WTC11 (cell line): Measurements from ENCODE around the gene CACHD1. TPM values are rescaled to one million over a fixed set of nuclear protein-coding genes. Genes with fewer than 3 reads are reported as not detected.
A peak's percentile ranks its signal among the peaks of the same experiment; 100 is the strongest.

ENCODE experiments used
- ATAC-seq: fragments of 200-7000 bp; cut with Tn5 transposase; 2 replicates; pipeline ENCODE4 v1.10.0; 2021; ENCODE audit warnings: mild to moderate bottlenecking, moderate library complexity
- CTCF ChIA-PET: fragments of 300-600 bp; sonication (Branson Sonifier 250); formaldehyde crosslinking; loops from one replicate; lab custom pipeline; 2021; ENCODE audit warnings: antibody characterized with exemption; lab: Charles Lee
- POLR2A ChIA-PET: fragments of 350-600 bp; sonication (Branson Sonifier 250); formaldehyde crosslinking; loops from one replicate; lab custom pipeline; 2021; ENCODE audit warnings: antibody characterized with exemption; lab: Charles Lee
- DNase-seq: peaks from one replicate; pipeline ENCODE4 v3.0.0; 2021; ENCODE audit warnings: low spot score
- H3K27ac Mint-ChIP-seq: 2 replicates; pipeline ENCODE4 v1.8.0; 2021; ENCODE audit warnings: mixed read lengths
- H3K27me3 Mint-ChIP-seq: 2 replicates; pipeline ENCODE4 v1.8.0; 2021; ENCODE audit warnings: low read depth, mild to moderate bottlenecking, moderate library complexity, mixed read lengths
- H3K36me3 Mint-ChIP-seq: 2 replicates; pipeline ENCODE4 v1.8.0; 2021; ENCODE audit warnings: mixed read lengths
- H3K4me1 Mint-ChIP-seq: 2 replicates; pipeline ENCODE4 v1.8.0; 2022; ENCODE audit warnings: mixed read lengths
- H3K4me3 Mint-ChIP-seq: 2 replicates; pipeline ENCODE4 v1.8.0; 2021; ENCODE audit warnings: mild to moderate bottlenecking, moderate library complexity, mixed read lengths
- H3K9me3 Mint-ChIP-seq: 2 replicates; pipeline ENCODE4 v1.8.0; 2021; ENCODE audit warnings: mixed read lengths
- CREM ChIP-seq: sonication (generic); formaldehyde crosslinking; IDR thresholded peaks from 2 replicates; pipeline ENCODE4 v1.8.1; 2022; ENCODE audit warnings: mild to moderate bottlenecking, missing genetic modification reagents, moderate library complexity
- ETV6 ChIP-seq: sonication (generic); formaldehyde crosslinking; IDR thresholded peaks from 2 replicates; pipeline ENCODE4 v1.8.1; 2022; ENCODE audit warnings: mild to moderate bottlenecking, missing genetic modification reagents
- GRHL2 ChIP-seq: fragments of 250-450 bp; sonication (Bioruptor Pico); IDR thresholded peaks from 2 replicates; pipeline ENCODE4 v1.8.0; 2022; ENCODE audit warnings: mild to moderate bottlenecking, moderate library complexity; ENCODE audit not compliant: insufficient replicate concordance, severe bottlenecking
- HMGA2 ChIP-seq: fragments of 250-450 bp; sonication (Bioruptor Pico); IDR thresholded peaks from 2 replicates; pipeline ENCODE4 v1.4.0; 2021; ENCODE audit warnings: mild to moderate bottlenecking, moderate library complexity
- MLX ChIP-seq: sonication (generic); formaldehyde crosslinking; IDR thresholded peaks from 2 replicates; pipeline ENCODE4 v1.8.1; 2023; ENCODE audit warnings: mild to moderate bottlenecking, missing genetic modification reagents, moderate library complexity
- MXD4 ChIP-seq: fragments of 250-450 bp; sonication (Bioruptor Pico); IDR thresholded peaks from 2 replicates; pipeline ENCODE4 v1.8.0; 2021; ENCODE audit warnings: mild to moderate bottlenecking, moderate library complexity, borderline replicate concordance
- NFYB ChIP-seq: sonication (generic); formaldehyde crosslinking; conservative IDR thresholded peaks from 2 replicates; pipeline ENCODE4 v1.8.0; 2022; ENCODE audit warnings: low read depth, missing genetic modification reagents
- OVOL2 ChIP-seq: fragments of 250-450 bp; sonication (Bioruptor Pico); IDR thresholded peaks from 2 replicates; pipeline ENCODE4 v1.9.0; 2021; ENCODE audit warnings: mild to moderate bottlenecking, borderline replicate concordance
- SMAD3 ChIP-seq: sonication (generic); formaldehyde crosslinking; IDR thresholded peaks from 2 replicates; pipeline ENCODE4 v1.8.0; 2022; ENCODE audit warnings: missing genetic modification reagents, mild to moderate bottlenecking, borderline replicate concordance
- SMAD4 ChIP-seq: sonication (generic); formaldehyde crosslinking; IDR thresholded peaks from 2 replicates; pipeline ENCODE4 v1.8.0; 2022; ENCODE audit warnings: mild to moderate bottlenecking, missing genetic modification reagents
- SOX15 ChIP-seq: fragments of 250-450 bp; sonication (Bioruptor Pico); IDR thresholded peaks from 2 replicates; pipeline ENCODE4 v1.9.0; 2021; ENCODE audit warnings: mild to moderate bottlenecking
- TEAD4 ChIP-seq: sonication (generic); formaldehyde crosslinking; IDR thresholded peaks from 2 replicates; pipeline ENCODE4 v1.8.0; 2022; ENCODE audit warnings: mild to moderate bottlenecking, missing genetic modification reagents
- ZNF396 ChIP-seq: fragments of 250-450 bp; sonication (Bioruptor Pico); IDR thresholded peaks from 2 replicates; pipeline ENCODE4 v1.8.0; 2021; ENCODE audit warnings: mild to moderate bottlenecking, moderate library complexity, borderline replicate concordance
- ZNF671 ChIP-seq: fragments of 250-450 bp; sonication (Bioruptor Pico); IDR thresholded peaks from 2 replicates; pipeline ENCODE4 v1.8.0; 2021; ENCODE audit warnings: mild to moderate bottlenecking
- total RNA-seq: library from RNA; stranded (reverse); gene quantifications from 3 replicates; pipeline ENCODE4 v1.2.3, GENCODE V29; 2021
- TF ChIP-seq, protein P1 (sequence below): sonication (generic); formaldehyde crosslinking; IDR thresholded peaks from 2 replicates; pipeline ENCODE4 v1.8.0; 2022; ENCODE audit warnings: missing genetic modification reagents
- TF ChIP-seq, protein P2 (sequence below): sonication (generic); formaldehyde crosslinking; IDR thresholded peaks from 2 replicates; pipeline ENCODE4 v1.8.1; 2023; ENCODE audit warnings: mild to moderate bottlenecking, missing genetic modification reagents
- TF ChIP-seq, protein P3 (sequence below): sonication (generic); formaldehyde crosslinking; conservative IDR thresholded peaks from 2 replicates; pipeline ENCODE4 v1.8.1; 2023; ENCODE audit warnings: mild to moderate bottlenecking, low read depth, missing genetic modification reagents, moderate library complexity

Gene CACHD1
- total RNA-seq, 1 experiment from 2014 or later = 26.3 TPM

GRCh38 chr1:64539781-64540218, 69.9 kb downstream of the CACHD1 start (continued):
- TF ChIP-seq MLX (CRISPR knock-in tag) = no peak
- TF ChIP-seq, protein P1, sequence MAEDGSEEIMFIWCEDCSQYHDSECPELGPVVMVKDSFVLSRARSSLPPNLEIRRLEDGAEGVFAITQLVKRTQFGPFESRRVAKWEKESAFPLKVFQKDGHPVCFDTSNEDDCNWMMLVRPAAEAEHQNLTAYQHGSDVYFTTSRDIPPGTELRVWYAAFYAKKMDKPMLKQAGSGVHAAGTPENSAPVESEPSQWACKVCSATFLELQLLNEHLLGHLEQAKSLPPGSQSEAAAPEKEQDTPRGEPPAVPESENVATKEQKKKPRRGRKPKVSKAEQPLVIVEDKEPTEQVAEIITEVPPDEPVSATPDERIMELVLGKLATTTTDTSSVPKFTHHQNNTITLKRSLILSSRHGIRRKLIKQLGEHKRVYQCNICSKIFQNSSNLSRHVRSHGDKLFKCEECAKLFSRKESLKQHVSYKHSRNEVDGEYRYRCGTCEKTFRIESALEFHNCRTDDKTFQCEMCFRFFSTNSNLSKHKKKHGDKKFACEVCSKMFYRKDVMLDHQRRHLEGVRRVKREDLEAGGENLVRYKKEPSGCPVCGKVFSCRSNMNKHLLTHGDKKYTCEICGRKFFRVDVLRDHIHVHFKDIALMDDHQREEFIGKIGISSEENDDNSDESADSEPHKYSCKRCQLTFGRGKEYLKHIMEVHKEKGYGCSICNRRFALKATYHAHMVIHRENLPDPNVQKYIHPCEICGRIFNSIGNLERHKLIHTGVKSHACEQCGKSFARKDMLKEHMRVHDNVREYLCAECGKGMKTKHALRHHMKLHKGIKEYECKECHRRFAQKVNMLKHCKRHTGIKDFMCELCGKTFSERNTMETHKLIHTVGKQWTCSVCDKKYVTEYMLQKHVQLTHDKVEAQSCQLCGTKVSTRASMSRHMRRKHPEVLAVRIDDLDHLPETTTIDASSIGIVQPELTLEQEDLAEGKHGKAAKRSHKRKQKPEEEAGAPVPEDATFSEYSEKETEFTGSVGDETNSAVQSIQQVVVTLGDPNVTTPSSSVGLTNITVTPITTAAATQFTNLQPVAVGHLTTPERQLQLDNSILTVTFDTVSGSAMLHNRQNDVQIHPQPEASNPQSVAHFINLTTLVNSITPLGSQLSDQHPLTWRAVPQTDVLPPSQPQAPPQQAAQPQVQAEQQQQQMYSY = no peak
- TF ChIP-seq SMAD3 = no peak

- Mint-ChIP-seq H3K9me3 (no peaks in the 10 kb centered on the region), H3K4me1 (peaks cover 79% of the 10 kb centered on the region), H3K27ac (peak overlapping the region; percentile 86; the same call in 1 of the 2 replicates), H3K4me3 (peak overlapping the region; percentile 13; the same call in 1 of the 2 replicates), H3K27me3 (no peaks in the 10 kb centered on the region), H3K36me3 (no peaks in the 10 kb centered on the region)
- TF ChIP-seq CREM (CRISPR knock-in tag) = no peak
- no peak for TF ChIP-seq OVOL2 (CRISPR knock-in tag)
- no peak for TF ChIP-seq HMGA2 (CRISPR knock-in tag)
- TF ChIP-seq, protein P2, sequence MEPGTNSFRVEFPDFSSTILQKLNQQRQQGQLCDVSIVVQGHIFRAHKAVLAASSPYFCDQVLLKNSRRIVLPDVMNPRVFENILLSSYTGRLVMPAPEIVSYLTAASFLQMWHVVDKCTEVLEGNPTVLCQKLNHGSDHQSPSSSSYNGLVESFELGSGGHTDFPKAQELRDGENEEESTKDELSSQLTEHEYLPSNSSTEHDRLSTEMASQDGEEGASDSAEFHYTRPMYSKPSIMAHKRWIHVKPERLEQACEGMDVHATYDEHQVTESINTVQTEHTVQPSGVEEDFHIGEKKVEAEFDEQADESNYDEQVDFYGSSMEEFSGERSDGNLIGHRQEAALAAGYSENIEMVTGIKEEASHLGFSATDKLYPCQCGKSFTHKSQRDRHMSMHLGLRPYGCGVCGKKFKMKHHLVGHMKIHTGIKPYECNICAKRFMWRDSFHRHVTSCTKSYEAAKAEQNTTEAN (CRISPR knock-in tag) = no peak
- no peak for TF ChIP-seq ZNF396 (CRISPR knock-in tag)
- no peak for TF ChIP-seq MLX (CRISPR knock-in tag)
- TF ChIP-seq GRHL2 = no peak
- 0 out of 2 replicates have a peak, but pooled peaks have one; percentile 19 for TF ChIP-seq ETV6 (CRISPR knock-in tag)
- no peak for TF ChIP-seq SOX15 (CRISPR knock-in tag)
- POLR2A ChIA-PET = no interaction called here
- DNase-seq (no peak), ATAC-seq (peak; percentile 47)
- CTCF ChIA-PET = no interaction called here
These were observed 70.4 kb downstream of the CACHD1 start for GRCh38 chr1:64540265-64540791.

DNA sequence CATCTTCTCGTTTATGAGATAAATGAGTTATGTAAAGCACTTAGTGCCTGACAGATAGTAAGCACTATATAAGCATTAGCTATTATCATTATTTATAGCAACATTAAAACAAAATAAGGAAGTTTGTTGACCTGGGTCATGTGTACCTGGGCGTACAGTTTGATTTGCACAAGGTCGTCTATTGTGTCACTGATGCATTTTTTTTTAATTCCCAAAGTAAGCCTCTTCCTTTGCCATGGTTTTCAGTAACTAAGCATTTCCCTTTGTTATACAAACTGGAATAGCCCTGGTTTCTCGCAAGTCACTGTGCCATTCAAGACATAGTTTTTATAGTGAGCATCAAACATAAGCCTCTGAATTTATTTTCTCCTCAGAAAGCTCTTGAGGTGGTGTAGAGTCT, 72.2 kb downstream of the CACHD1 start:
- no peak overlapping the region for H3K27ac Mint-ChIP-seq
- H3K36me3 Mint-ChIP-seq = no peaks in the 10 kb centered on the region
- no peaks in the 10 kb centered on the region for H3K27me3 Mint-ChIP-seq
- no peak for ATAC-seq
- ChIA-PET CTCF (no interaction called here), POLR2A (no interaction called here)
- no peaks in the 10 kb centered on the region for H3K9me3 Mint-ChIP-seq
- peaks cover 77% of the 10 kb centered on the region for H3K4me1 Mint-ChIP-seq
- TF ChIP-seq ZNF671 (CRISPR knock-in tag) (no peak), MXD4 (CRISPR knock-in tag) (no peak), SMAD4 (CRISPR knock-in tag) (no peak), TEAD4 (CRISPR knock-in tag) (no peak), NFYB (CRISPR knock-in tag) (no peak)
- TF ChIP-seq, protein P2 (CRISPR knock-in tag) = no peak
- TF ChIP-seq, protein P3, sequence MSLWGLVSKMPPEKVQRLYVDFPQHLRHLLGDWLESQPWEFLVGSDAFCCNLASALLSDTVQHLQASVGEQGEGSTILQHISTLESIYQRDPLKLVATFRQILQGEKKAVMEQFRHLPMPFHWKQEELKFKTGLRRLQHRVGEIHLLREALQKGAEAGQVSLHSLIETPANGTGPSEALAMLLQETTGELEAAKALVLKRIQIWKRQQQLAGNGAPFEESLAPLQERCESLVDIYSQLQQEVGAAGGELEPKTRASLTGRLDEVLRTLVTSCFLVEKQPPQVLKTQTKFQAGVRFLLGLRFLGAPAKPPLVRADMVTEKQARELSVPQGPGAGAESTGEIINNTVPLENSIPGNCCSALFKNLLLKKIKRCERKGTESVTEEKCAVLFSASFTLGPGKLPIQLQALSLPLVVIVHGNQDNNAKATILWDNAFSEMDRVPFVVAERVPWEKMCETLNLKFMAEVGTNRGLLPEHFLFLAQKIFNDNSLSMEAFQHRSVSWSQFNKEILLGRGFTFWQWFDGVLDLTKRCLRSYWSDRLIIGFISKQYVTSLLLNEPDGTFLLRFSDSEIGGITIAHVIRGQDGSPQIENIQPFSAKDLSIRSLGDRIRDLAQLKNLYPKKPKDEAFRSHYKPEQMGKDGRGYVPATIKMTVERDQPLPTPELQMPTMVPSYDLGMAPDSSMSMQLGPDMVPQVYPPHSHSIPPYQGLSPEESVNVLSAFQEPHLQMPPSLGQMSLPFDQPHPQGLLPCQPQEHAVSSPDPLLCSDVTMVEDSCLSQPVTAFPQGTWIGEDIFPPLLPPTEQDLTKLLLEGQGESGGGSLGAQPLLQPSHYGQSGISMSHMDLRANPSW = no peak
- no peak for DNase-seq
- no peak overlapping the region for H3K4me3 Mint-ChIP-seq
